Measurements from ENCODE around the gene CHST15. TPM values are rescaled to one million over a fixed set of nuclear protein-coding genes. Genes with fewer than 3 reads are reported as not detected.

CHST15 gene
- total and polyA plus RNA-seq, 4 donors: 5.4 to 45.3 (median 36.7) TPM

GRCh38 chr10:124003871-124004662, 89.3 kb downstream of the CHST15 start:
- H3K27ac ChIP-seq (ENCODE audit: low read depth in 1 of 2, low read length in 1 of 2): no peak overlapping the region

GRCh38 chr10:124003481-124003870, 89.9 kb downstream of the CHST15 start:
- ATAC-seq (ENCODE audit: insufficient read depth, low FRiP score): no peak
- Histone ChIP-seq H3K4me1 (ENCODE audit: control insufficient read depth in 5 of 5, insufficient read depth in 5 of 5, low read length in 5 of 5) (peaks cover 0 to 4% (median 0%) of the 10 kb centered on the region in 5 donors), H3K9ac (ENCODE audit: insufficient read depth in 1 of 2, low read length in 2 of 2) (no peak overlapping the region), H3K27ac (ENCODE audit: low read depth in 1 of 2, low read length in 1 of 2) (no peak overlapping the region), H3K36me3 (ENCODE audit: control insufficient read depth in 4 of 4, insufficient read depth in 4 of 4, low read length in 4 of 4) (peaks cover 0 to 16% (median 0%) of the 10 kb centered on the region in 4 donors), H3K9me3 (ENCODE audit: control insufficient read depth in 4 of 4, insufficient read depth in 3 of 4, low read length in 3 of 4) (no peaks in the 10 kb centered on the region), H3K4me3 (no peak overlapping the region), H3K27me3 (ENCODE audit: control insufficient read depth in 3 of 3, insufficient read depth in 3 of 3, low read length in 2 of 3) (no peaks in the 10 kb centered on the region)
- no peak for DNase-seq
- 75 to 83% methylated on average over 4 of the region's 4 CpGs for WGBS, 2 donors
- no peak for TF ChIP-seq CTCF (IDR thresholded peaks at IDR 0.05; ENCODE audit: control extremely low read depth, extremely low read depth)

More at GRCh38 chr10:124003871-124004662, 89.3 kb downstream of the CHST15 start:
- no peak overlapping the region for H3K9ac ChIP-seq (ENCODE audit: insufficient read depth in 1 of 2, low read length in 2 of 2)
- H3K36me3 ChIP-seq (ENCODE audit: control insufficient read depth in 4 of 4, insufficient read depth in 4 of 4, low read length in 4 of 4): peaks cover 0 to 20% (median 0%) of the 10 kb centered on the region in 4 donors
- H3K4me3 ChIP-seq: no peak overlapping the region
- no peak for DNase-seq
- ATAC-seq (ENCODE audit: insufficient read depth, low FRiP score): no peak
- peaks cover 0 to 4% (median 0%) of the 10 kb centered on the region in 5 donors for H3K4me1 ChIP-seq (ENCODE audit: control insufficient read depth in 5 of 5, insufficient read depth in 5 of 5, low read length in 5 of 5)
- H3K27me3 ChIP-seq (ENCODE audit: control insufficient read depth in 3 of 3, insufficient read depth in 3 of 3, low read length in 2 of 3): no peaks in the 10 kb centered on the region
- H3K9me3 ChIP-seq (ENCODE audit: control insufficient read depth in 4 of 4, insufficient read depth in 3 of 4, low read length in 3 of 4): no peaks in the 10 kb centered on the region
- TF ChIP-seq CTCF (IDR thresholded peaks at IDR 0.05; ENCODE audit: control extremely low read depth, extremely low read depth): no peak
- 86 to 90% methylated on average over 11 of the region's 11 CpGs for WGBS, 2 donors

- Histone ChIP-seq H3K9ac (ENCODE audit: insufficient read depth in 1 of 2, low read length in 2 of 2) (no peak overlapping the region), H3K4me3 (no peak overlapping the region), H3K9me3 (ENCODE audit: control insufficient read depth in 4 of 4, insufficient read depth in 3 of 4, low read length in 3 of 4) (no peaks in the 10 kb centered on the region), H3K36me3 (ENCODE audit: control insufficient read depth in 4 of 4, insufficient read depth in 4 of 4, low read length in 4 of 4) (peaks cover 0 to 12% (median 0%) of the 10 kb centered on the region in 4 donors), H3K27ac (ENCODE audit: low read depth in 1 of 2, low read length in 1 of 2) (no peak overlapping the region), H3K4me1 (ENCODE audit: control insufficient read depth in 5 of 5, insufficient read depth in 5 of 5, low read length in 5 of 5) (peaks cover 0 to 4% (median 0%) of the 10 kb centered on the region in 5 donors), H3K27me3 (ENCODE audit: control insufficient read depth in 3 of 3, insufficient read depth in 3 of 3, low read length in 2 of 3) (no peaks in the 10 kb centered on the region)
- TF ChIP-seq CTCF (IDR thresholded peaks at IDR 0.05; ENCODE audit: control extremely low read depth, extremely low read depth): no peak
- WGBS, 2 donors: 92 to 97% methylated on average over 7 of the region's 7 CpGs
- DNase-seq (no peak), ATAC-seq (ENCODE audit: insufficient read depth, low FRiP score) (no peak)
These were observed 90.4 kb downstream of the CHST15 start for GRCh38 chr10:124003070-124003419.
